Glomerular endothelial cell (primary cell): ENCODE measurements around the gene PRPH. TPM values are rescaled to one million over a fixed set of nuclear protein-coding genes. Genes with fewer than 3 reads are reported as not detected.
A peak's percentile ranks its signal among the peaks of the same experiment; 100 is the strongest.
"Not testable (repeated sequence)": the region's sequence is repeated elsewhere in the genome, so short reads cannot be mapped to it uniquely, and the experiment has no call there.

Experiments used
- DNase-seq: peaks from one replicate; pipeline ENCODE4 v3.0.0-alpha.2; 2011; ENCODE audit warnings: low read depth, low spot score; ENCODE audit errors: extremely low read depth
- total RNA-seq: library from RNA; depleted of rRNA; stranded (reverse); fragments of >200 nt; gene quantifications from 2 replicates; pipeline ENCODE4 v1.2.3, GENCODE V29; 2015

The PRPH gene
- total RNA-seq, 1 donor from 2014 or later, result not detected

DNA sequence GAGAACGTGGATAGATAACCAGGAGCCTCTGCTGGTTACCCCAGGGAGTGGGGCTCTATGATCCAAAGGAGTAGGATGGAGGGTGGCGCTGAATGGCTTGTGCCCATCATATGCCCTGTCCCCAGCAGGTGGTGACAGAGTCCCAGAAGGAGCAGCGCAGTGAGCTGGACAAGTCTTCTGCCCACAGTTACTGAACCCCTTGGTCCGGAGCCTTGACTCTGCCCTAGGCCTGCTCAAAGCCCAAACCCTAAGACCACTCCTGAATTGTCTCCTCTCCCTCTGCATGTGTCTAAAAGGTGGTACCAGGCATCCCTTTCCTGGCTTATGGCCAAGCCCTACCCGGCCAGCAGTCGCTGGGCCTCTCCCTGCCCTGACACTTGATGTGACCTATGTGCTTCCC is 3.2 kb downstream of the PRPH start:
- no peak for DNase-seq

GRCh38 chr12:49301760-49302159 is 6.8 kb downstream of the PRPH start:
- DNase-seq, result no peak

GRCh38 chr12:49304161-49304560 is 9.2 kb downstream of the PRPH start:
- DNase-seq, result no peak

GRCh38 chr12:49305762-49306510 is 11.0 kb downstream of the PRPH start:
- no peak for DNase-seq

DNA sequence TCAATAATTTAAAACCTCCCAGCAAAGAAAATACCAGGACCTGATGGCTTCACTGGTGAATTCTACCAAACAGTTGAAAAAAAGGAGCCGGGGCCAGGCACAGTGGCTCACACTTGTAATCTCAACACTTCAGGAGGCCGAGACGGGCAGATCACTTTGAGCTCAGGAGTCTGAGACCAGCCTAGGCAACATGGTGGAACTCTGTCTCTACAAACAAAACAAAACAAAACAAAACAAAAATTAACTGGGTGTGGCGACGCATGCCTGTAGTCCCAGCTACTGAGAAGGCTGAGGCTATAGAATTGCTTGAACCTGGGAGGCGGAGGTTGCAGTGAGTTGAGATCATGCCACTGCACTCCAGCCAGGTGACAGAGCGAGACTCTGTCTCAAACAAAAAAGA is 14.4 kb downstream of the PRPH start:
- DNase-seq, result no peak

DNA sequence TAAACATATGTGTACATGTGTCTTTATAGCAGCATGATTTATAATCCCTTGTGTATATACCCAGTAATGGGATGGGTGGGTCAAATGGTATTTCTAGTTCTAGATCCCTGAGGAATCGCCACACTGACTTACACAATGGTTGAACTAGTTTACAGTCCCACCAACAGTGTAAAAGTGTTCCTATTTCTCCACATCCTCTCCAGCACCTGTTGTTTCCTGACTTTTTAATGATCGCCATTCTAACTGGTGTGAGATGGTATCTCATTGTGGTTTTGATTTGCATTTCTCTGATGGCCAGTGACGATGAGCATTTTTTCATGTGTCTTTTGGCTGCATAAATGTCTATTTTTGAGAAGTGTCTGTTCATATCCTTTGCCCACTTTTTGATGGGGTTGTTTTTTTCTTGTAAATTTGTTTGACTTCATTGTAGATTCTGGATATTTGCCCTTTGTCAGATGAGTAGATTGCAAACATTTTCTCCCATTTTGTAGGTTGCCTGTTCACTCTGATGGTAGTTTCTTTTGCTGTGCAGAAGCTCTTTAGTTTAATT is 15.6 kb downstream of the PRPH start:
- DNase-seq, result not testable (repeated sequence)

GRCh38 chr12:49314811-49315210 is 19.9 kb downstream of the PRPH start:
- DNase-seq, result no peak

- DNase-seq, result not testable (repeated sequence)
These were observed 22.2 kb downstream of the PRPH start for GRCh38 chr12:49317118-49317517.

DNA sequence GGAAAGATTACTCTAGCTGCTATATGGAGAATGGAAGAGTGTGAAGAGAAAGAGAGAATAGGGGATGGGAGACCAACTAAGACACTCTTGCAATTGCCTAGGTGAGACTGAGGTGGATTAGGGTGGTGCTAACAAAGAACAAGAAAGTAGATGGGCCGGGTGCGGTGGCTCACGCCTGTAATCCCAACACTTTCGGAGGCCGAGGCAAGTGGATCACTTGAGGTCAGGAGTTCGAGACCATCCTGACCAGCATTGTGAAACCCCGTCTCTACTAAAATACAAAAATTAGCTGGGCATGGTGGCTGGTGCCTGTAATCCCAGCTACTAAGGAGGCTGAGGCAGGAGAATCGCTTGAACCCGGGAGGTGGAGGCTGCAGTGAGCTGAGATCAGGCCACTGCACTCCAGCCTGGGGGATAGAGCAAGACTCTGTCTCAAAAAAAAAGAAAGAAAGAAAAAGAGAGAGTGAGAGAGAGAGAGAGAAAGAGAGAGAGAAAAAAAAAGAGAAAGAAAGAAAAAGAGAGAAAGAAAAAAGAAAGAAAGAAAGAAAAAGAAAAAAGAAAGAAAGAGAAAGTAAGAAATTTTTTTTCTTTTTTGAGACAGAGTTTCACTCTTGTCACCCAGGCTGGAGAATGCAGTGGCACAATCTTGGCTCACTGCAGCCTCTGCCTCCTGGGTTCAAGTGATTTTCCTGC is 25.6 kb downstream of the PRPH start:
- DNase-seq, result not testable (repeated sequence)

GRCh38 chr12:49322367-49322707 is 27.4 kb downstream of the PRPH start:
- no peak for DNase-seq

DNA sequence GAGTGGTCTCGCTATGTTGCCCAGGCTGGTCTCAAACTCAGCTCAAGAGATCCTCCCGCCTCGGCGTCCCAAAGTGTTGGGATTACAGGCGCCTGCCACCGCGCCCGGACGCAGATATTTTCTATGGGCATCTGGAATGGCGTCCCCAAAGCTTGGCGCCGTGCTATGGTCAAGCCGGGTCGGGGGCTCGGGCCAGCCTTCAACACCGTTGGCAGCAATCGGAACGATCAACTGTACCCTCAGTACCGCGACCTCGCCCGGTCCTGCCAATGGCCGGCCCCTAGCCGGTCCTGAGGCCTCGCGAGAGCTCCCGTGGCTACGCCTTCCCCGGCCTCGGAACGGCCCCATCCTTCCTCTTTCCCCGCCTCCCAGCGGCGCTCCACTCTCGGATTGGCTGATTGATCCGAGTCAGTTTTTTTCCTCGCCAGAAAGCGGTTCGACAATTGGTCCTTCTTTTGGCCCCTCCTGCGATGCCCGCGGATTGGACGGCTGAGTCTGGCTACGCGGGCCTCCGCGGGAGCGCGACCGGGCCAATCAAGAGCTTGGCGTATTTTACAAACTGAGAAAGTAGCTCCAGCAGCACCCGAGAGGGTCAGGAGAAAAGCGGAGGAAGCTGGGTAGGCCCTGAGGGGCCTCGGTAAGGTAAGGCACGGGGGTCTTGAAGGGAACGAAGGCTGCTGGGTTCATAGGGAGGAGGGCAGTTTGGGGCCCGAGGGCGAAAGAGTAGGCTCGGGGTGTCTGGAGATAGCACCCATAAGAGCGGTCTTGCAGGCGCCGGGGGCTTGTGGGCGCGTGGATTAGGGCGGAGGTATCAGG is 28.0 kb downstream of the PRPH start, which contains the start of gene TROAP:
TROAP (plus strand) TSS at position 548 of the 816 bp plus-strand sequence. CDS start 354 bp downstream, outside the sequence.
- peak; percentile 96 for DNase-seq

DNA sequence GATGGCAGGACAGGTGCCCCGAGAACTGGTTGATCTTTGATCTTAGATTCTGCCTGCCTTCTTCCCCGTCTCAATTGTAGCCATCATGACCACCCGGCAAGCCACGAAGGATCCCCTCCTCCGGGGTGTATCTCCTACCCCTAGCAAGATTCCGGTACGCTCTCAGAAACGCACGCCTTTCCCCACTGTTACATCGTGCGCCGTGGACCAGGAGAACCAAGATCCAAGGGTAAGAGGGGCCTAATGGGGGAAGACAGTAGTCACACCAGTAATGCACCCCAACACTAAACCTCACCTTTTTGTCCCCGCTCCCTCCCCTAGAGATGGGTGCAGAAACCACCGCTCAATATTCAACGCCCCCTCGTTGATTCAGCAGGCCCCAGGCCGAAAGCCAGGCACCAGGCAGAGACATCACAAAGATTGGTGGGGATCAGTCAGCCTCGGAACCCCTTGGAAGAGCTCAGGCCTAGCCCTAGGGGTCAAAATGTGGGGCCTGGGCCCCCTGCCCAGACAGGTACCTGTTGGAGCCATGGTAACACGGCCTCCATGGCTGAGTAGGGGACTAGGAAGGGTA is 28.7 kb downstream of the PRPH start:
- DNase-seq, result no peak

DNA sequence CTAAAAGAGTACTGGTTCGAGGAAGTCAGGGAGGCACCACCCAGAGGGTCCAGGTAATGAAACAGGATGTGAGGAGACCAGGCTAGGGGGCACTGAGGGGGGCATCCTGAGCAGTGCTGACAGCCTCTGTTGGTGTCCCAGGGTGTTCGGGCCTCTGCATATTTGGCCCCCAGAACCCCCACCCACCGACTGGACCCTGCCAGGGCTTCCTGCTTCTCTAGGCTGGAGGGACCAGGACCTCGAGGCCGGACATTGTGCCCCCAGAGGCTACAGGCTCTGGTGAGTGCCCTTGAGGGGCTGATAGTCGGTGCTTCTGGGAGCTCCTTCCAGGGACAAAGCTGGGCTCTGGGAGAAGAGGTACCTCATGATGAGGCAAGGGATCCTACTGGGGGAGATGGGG is 30.7 kb downstream of the PRPH start:
- no peak for DNase-seq

DNA sequence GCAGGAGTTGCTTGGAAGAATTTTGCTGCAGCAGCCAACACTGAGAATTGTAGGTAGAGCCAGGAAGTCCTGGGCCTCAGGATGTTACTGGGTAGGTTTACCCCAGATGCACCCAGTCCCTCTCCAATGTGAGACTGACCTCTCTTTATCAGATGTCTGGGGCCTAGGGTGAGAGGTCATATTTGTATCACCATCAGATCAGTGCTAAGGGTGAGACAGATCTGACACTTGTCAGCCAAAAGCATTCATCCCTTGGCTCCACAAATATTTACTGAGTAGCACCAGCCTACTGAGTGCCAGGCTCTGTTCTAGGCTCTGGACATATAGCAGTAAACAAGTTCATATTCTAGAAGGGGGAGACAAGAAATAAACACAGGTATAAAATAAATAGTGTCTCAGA is 32.4 kb downstream of the PRPH start:
- no peak for DNase-seq

DNA sequence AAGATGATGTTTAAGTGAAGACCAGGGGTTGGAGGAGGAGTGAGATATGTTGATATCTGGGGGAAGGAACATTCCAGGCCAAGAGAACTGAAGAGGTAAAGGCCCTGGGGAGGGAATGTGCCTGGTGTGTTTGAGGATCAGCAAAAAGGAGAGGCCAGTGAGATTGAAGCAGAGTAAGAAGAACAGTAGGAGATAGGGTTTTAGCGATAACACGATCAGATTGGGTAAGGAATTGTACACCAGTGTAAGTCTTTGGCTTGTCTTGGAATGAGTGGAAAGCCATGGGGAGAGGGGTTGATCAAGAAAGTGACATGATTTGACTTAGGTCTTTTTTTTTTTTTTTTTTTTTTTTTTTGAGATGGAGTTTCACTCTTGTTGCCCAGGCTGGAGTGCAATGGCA is 32.9 kb downstream of the PRPH start:
- no peak for DNase-seq

GRCh38 chr12:49328816-49329215 is 33.9 kb downstream of the PRPH start:
- DNase-seq, result no peak

DNA sequence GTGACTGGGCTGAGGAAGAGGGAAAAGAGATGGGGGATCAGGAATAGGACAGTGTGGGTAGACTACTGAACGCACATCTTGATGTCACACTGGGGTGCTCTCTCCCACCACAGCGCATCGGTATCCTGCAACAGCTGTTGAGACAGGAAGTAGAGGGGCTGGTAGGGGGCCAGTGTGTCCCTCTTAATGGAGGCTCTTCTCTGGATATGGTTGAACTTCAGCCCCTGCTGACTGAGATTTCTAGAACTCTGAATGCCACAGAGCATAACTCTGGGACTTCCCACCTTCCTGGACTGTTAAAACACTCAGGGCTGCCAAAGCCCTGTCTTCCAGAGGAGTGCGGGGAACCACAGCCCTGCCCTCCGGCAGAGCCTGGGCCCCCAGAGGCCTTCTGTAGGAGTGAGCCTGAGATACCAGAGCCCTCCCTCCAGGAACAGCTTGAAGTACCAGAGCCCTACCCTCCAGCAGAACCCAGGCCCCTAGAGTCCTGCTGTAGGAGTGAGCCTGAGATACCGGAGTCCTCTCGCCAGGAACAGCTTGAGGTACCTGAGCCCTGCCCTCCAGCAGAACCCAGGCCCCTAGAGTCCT is 35.2 kb downstream of the PRPH start:
- DNase-seq, result no peak

- no peak for DNase-seq
These were observed 35.9 kb downstream of the PRPH start for GRCh38 chr12:49330631-49331379.

- DNase-seq, result no peak
These were observed 36.7 kb downstream of the PRPH start for GRCh38 chr12:49331380-49332222.
